HFFc6 (cell line): ENCODE data around the gene ZKSCAN1. TPM values are rescaled to one million over a fixed set of nuclear protein-coding genes. Genes with fewer than 3 reads are reported as not detected.

Source experiments
- DNase-seq: peaks from one replicate; pipeline ENCODE4 v3.0.0-alpha.2; 2018
- H3K27ac Mint-ChIP-seq: 2 replicates; pipeline ENCODE4 v1.8.0; 2020; ENCODE audit warnings: mild to moderate bottlenecking, mixed read lengths
- H3K27me3 Mint-ChIP-seq: 2 replicates; pipeline ENCODE4 v1.8.0; 2021; ENCODE audit warnings: mild to moderate bottlenecking, moderate library complexity, mixed read lengths; ENCODE audit not compliant: insufficient read depth
- H3K36me3 Mint-ChIP-seq: 2 replicates; pipeline ENCODE4 v1.8.0; 2021; ENCODE audit warnings: low read depth, mixed read lengths
- H3K4me1 Mint-ChIP-seq: 2 replicates; pipeline ENCODE4 v1.8.0; 2020; ENCODE audit warnings: low read depth, mixed read lengths
- H3K4me3 Mint-ChIP-seq: 2 replicates; pipeline ENCODE4 v1.8.0; 2020; ENCODE audit warnings: mild to moderate bottlenecking, moderate library complexity, mixed read lengths
- H3K9me3 Mint-ChIP-seq: 2 replicates; pipeline ENCODE4 v1.8.0; 2020; ENCODE audit warnings: mild to moderate bottlenecking, mixed read lengths
- total RNA-seq, 6 experiments: library from RNA; stranded (reverse); fragmentation: NEBNext Ultra II Directional; extraction: Animal tissue kit (Norgen Biotek cat#: 25700); gene quantifications; 2 replicates in 1 of 6; 3 replicates in 5 of 6; pipeline ENCODE4 v1.2.3, GENCODE V29; 2021
- TF ChIP-seq, protein P1 (sequence below): fragments of 200-600 bp; sonication (generic); IDR thresholded peaks from 2 replicates; pipeline ENCODE4 v1.5.0; 2021; ENCODE audit warnings: antibody characterized with exemption, mild to moderate bottlenecking

ZKSCAN1 gene
- total RNA-seq, 6 experiments from 2014 or later, result 55.9 to 77.4 (median 63.1) TPM

DNA sequence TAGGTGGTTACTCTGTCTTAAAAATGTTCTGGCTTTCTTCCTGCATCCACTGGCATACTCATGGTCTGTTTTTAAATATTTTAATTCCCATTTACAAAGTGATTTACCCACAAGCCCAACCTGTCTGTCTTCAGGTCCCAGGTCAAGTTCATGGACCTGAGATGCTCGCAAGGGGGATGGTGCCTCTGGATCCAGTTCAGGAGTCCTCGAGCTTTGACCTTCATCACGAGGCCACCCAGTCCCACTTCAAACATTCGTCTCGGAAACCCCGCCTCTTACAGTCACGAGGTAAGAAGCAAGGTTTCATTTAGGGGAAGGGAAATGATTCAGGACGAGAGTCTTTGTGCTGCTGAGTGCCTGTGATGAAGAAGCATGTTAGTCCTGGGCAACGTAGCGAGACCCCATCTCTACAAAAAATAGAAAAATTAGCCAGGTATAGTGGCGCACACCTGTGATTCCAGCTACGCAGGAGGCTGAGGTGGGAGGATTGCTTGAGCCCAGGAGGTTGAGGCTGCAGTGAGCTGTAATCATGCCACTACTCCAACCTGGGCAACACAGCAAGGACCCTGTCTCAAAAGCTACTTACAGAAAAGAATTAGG, 8.7 kb downstream of the ZKSCAN1 start:
- Mint-ChIP-seq H3K9me3 (no peaks in the 10 kb centered on the region), H3K36me3 (peaks cover 23% of the 10 kb centered on the region), H3K4me1 (peaks cover 30% of the 10 kb centered on the region), H3K27me3 (no peaks in the 10 kb centered on the region; the same call in none of the 2 replicates), H3K27ac (no peak overlapping the region), H3K4me3 (no peak overlapping the region)
- TF ChIP-seq, protein P1, sequence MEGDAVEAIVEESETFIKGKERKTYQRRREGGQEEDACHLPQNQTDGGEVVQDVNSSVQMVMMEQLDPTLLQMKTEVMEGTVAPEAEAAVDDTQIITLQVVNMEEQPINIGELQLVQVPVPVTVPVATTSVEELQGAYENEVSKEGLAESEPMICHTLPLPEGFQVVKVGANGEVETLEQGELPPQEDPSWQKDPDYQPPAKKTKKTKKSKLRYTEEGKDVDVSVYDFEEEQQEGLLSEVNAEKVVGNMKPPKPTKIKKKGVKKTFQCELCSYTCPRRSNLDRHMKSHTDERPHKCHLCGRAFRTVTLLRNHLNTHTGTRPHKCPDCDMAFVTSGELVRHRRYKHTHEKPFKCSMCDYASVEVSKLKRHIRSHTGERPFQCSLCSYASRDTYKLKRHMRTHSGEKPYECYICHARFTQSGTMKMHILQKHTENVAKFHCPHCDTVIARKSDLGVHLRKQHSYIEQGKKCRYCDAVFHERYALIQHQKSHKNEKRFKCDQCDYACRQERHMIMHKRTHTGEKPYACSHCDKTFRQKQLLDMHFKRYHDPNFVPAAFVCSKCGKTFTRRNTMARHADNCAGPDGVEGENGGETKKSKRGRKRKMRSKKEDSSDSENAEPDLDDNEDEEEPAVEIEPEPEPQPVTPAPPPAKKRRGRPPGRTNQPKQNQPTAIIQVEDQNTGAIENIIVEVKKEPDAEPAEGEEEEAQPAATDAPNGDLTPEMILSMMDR, result no peak
- no peak for DNase-seq

DNA sequence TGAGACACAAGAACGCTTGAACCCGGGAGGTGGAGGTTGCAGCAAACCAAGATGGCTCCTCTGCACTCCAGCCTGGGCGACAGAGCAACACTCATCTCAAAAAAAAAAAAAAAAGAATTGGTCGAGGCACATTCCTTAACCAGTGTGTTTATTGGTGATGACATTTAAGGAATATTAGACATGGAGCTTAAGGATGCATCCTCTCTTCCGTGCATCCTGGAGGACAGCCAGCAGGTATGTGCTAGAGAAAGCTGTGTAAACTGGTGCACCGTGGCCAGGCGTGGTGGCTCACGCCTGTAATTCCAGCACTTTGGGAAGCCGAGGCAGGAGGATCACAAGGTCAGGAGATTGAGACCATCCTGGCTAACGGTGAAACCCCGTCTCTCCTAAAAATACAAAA, 11.8 kb downstream of the ZKSCAN1 start:
- peaks cover 42% of the 10 kb centered on the region for H3K36me3 Mint-ChIP-seq
- no peak overlapping the region for H3K27ac Mint-ChIP-seq
- H3K4me3 Mint-ChIP-seq, result no peak overlapping the region; the same call in 1 of the 2 replicates
- H3K27me3 Mint-ChIP-seq, result no peaks in the 10 kb centered on the region; the same call in 1 of the 2 replicates
- TF ChIP-seq, protein P1, result no peak
- peaks cover 17% of the 10 kb centered on the region; the same call in 1 of the 2 replicates for H3K4me1 Mint-ChIP-seq
- no peak for DNase-seq
- no peaks in the 10 kb centered on the region for H3K9me3 Mint-ChIP-seq

DNA sequence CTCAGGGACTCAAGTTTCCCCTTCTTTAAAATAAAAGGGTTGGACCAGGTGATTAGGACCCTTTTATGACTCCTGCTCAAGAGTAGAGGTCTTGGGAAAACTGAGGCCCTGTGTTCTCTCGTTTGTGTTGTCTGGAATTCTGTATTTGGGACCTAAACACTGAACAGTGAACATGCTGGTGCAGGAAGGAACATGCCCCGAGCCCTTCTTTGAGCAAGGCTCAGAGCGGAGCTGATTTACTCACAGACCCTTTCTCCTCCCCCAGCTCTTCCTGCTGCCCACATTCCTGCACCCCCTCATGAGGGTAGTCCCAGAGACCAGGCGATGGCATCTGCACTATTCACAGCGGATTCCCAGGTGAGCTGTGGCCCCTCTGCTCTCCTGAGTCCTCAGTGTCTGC, 14.2 kb downstream of the ZKSCAN1 start:
- peaks cover 34% of the 10 kb centered on the region for H3K4me1 Mint-ChIP-seq
- H3K9me3 Mint-ChIP-seq, result peaks cover 10% of the 10 kb centered on the region
- peaks cover 2% of the 10 kb centered on the region; the same call in 1 of the 2 replicates for H3K27me3 Mint-ChIP-seq
- peaks cover 57% of the 10 kb centered on the region for H3K36me3 Mint-ChIP-seq
- H3K27ac Mint-ChIP-seq, result no peak overlapping the region
- TF ChIP-seq, protein P1, result no peak
- no peak for DNase-seq
- H3K4me3 Mint-ChIP-seq, result no peak overlapping the region

DNA sequence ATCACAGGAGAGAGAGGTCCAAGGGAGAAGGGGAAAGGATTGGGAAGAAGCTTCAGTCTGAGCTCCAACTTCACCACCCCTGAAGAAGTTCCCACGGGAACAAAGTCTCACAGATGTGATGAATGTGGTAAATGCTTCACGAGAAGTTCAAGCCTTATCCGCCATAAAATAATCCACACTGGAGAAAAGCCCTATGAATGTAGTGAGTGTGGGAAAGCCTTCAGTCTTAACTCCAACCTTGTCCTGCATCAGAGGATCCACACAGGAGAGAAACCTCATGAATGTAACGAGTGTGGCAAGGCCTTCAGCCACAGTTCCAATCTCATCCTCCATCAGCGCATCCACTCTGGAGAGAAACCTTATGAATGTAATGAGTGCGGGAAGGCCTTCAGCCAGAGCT, 18.1 kb downstream of the ZKSCAN1 start:
- Mint-ChIP-seq H3K27me3 (peaks cover 2% of the 10 kb centered on the region; the same call in 1 of the 2 replicates), H3K4me3 (no peak overlapping the region), H3K9me3 (peaks cover 14% of the 10 kb centered on the region), H3K4me1 (peaks cover 41% of the 10 kb centered on the region), H3K36me3 (peaks cover 75% of the 10 kb centered on the region), H3K27ac (peak overlapping the region; percentile 97; the same call in 1 of the 2 replicates)
- TF ChIP-seq, protein P1, result no peak
- DNase-seq, result no peak

DNA sequence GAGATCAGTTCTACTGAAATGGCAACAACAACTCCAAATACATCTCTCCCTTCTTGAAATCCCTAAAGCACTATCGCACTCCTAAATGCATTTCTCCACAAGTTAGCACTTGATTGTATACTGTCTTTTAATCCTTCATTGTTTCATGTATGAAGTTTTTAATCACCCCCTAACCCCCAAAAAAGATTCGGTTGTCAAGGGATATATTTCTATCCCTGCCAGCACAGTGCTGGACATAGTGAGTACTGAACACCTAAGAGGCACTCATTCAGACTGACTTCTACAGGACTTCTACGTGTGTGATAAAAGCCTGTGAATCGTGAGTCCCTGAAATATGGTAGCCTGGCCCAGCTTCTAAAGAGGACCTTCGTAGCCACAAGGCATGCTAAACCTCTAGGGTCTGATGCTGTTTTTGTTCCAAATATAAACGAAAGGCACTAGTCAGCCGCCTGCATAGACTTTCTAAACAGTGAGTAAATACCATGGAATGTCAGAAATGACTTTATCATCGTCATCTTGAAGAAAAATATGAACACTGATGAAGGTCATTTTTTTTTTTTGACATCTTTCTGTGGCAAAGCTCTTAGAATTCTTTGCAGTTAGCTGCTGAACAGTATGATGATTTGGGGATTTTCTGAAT, 19.6 kb downstream of the ZKSCAN1 start:
- Mint-ChIP-seq H3K27me3 (peaks cover 2% of the 10 kb centered on the region; the same call in 1 of the 2 replicates), H3K27ac (peak overlapping the region; percentile 97), H3K4me1 (peaks cover 41% of the 10 kb centered on the region), H3K9me3 (peaks cover 14% of the 10 kb centered on the region), H3K4me3 (peak overlapping the region; percentile 71), H3K36me3 (peaks cover 71% of the 10 kb centered on the region)
- TF ChIP-seq, protein P1, result no peak
- DNase-seq, result peak; percentile 92
